Measurements from ENCODE around the gene LIPI. TPM values are rescaled to one million over a fixed set of nuclear protein-coding genes. Genes with fewer than 3 reads are reported as not detected.

LIPI gene
- total and polyA plus RNA-seq, 2 of the 13 experiments (the other 11 are each of a cell fraction or from before 2014, with no cell fraction given), result not detected

GRCh38 chr21:14239281-14239680 is 28.5 kb upstream of the LIPI start:
- DNase-seq (ENCODE audit: low spot score), result no peak
- no peak for TF ChIP-seq JUND (CRISPR knock-in tag; IDR thresholded peaks at IDR 0.05)
- TF ChIP-seq KLF16 (CRISPR knock-in tag; IDR thresholded peaks at IDR 0.05), result no peak
- no peak for TF ChIP-seq ZBTB49 (CRISPR knock-in tag; IDR thresholded peaks at IDR 0.05; ENCODE audit: borderline replicate concordance)
- no peak for TF ChIP-seq SRSF1 (optimal IDR thresholded peaks at IDR 0.05; ENCODE audit: low read depth, low read length)
- no peak for TF ChIP-seq MIXL1 (CRISPR knock-in tag; IDR thresholded peaks at IDR 0.05)
- TF ChIP-seq TIGD3 (CRISPR knock-in tag; IDR thresholded peaks at IDR 0.05; ENCODE audit: borderline replicate concordance), result no peak
- TF ChIP-seq PTBP1 (IDR thresholded peaks at IDR 0.05; ENCODE audit: low read depth, low read length, poor library complexity, severe bottlenecking), result no peak
- no peak for TF ChIP-seq ZBTB34 (CRISPR knock-in tag; IDR thresholded peaks at IDR 0.05)
- no peak for TF ChIP-seq HDAC6 (IDR thresholded peaks at IDR 0.05; ENCODE audit: low read depth, low read length)
- no peak for TF ChIP-seq ZNF460 (CRISPR knock-in tag; IDR thresholded peaks at IDR 0.05; ENCODE audit: borderline replicate concordance)
- no peak for TF ChIP-seq RBM39 (IDR thresholded peaks at IDR 0.05; ENCODE audit: low read depth, low read length, poor library complexity, severe bottlenecking)
- TF ChIP-seq ZNF432 (CRISPR knock-in tag; IDR thresholded peaks at IDR 0.05; ENCODE audit: borderline replicate concordance), result no peak
- no peak for TF ChIP-seq KDM5B (CRISPR knock-in tag; IDR thresholded peaks at IDR 0.05; ENCODE audit: borderline replicate concordance)
- TF ChIP-seq ZSCAN22 (CRISPR knock-in tag; IDR thresholded peaks at IDR 0.05), result no peak
- POLR2A ChIA-PET, result no interaction called here
- CTCF ChIA-PET (ENCODE audit: low intra/inter-chr PET ratio, low total read pairs), result no interaction called here
- H3K4me3 ChIP-seq (replicated peaks in 1 of 3; ENCODE audit: insufficient read depth in 1 of 3, low read depth in 2 of 3, low read length in 3 of 3), result no peak overlapping the region
- H3K4me2 ChIP-seq (ENCODE audit: low read depth, low read length), result no peak overlapping the region
- H3K4me1 ChIP-seq (ENCODE audit: insufficient read depth, low read length), result no peaks in the 10 kb centered on the region
- no peak overlapping the region for H3K27ac ChIP-seq (ENCODE audit: extremely low read length, insufficient read depth, low read length)
- in situ Hi-C loops (cut with HindIII; ENCODE audit: extremely low pct_ligation_motif_present, low pct_unique_long_range_greater_than_20kb) (no loop called here), intact Hi-C loops (cut with micrococcal nuclease; ENCODE audit: unreplicated experiment) (no loop called here)
- no peaks in the 10 kb centered on the region for H3K9me3 ChIP-seq (ENCODE audit: low read length)
- FAIRE-seq, result no peak
- H3K79me2 ChIP-seq (ENCODE audit: insufficient read depth, low read length), result no peaks in the 10 kb centered on the region
- no TSS peak for BruUV-seq (replicated peaks)
- H3K36me3 ChIP-seq (replicated peaks in 1 of 2; ENCODE audit: control insufficient read depth in 1 of 2, insufficient read depth in 2 of 2, low read length in 2 of 2), result no peaks in the 10 kb centered on the region
- no peaks in the 10 kb centered on the region for H3K27me3 ChIP-seq (ENCODE audit: control insufficient read depth in 1 of 2, insufficient read depth in 2 of 2, low read length in 2 of 2)
- H3K9ac ChIP-seq (ENCODE audit: insufficient read depth, low read depth, low read length), result no peak overlapping the region
- no peak overlapping the region for H2AFZ ChIP-seq (ENCODE audit: low read length)
- no peak for ATAC-seq
- H4K20me1 ChIP-seq (ENCODE audit: insufficient read depth, low read length), result no peaks in the 10 kb centered on the region
- 4% methylated on average over 2 of the region's 2 CpGs for WGBS (ENCODE audit: low lambda C conversion rate)

All from HepG2 (cell line).